Astrocyte of the spinal cord (primary cell): Measurements from ENCODE around the gene SRXN1.

Experiments used
- DNase-seq: peaks from one replicate; pipeline ENCODE4 v3.0.0; 2011; ENCODE audit warnings: low read depth, low spot score
- H3K4me3 ChIP-seq: 2 replicates; pipeline ENCODE4 v1.5.1; 2011; ENCODE audit warnings: low read depth, mild to moderate bottlenecking, low read length, moderate library complexity
- CTCF ChIP-seq: IDR thresholded peaks from 2 replicates; pipeline ENCODE4 v1.5.1; 2012; ENCODE audit warnings: low read depth, mild to moderate bottlenecking, low read length, inconsistent platforms
- in situ Hi-C: cut with HindIII; loops from 2 replicates; pipeline ENCODE4 v1.10.0; 2017; ENCODE audit warnings: low sequenced_read_pairs

The SRXN1 gene

GRCh38 chr20:653110-653589 lies at the start of gene SRXN1:
TSS of gene SRXN1 (minus strand) at chr20:653200. CDS start at chr20:653185, 15 bp downstream.
- H3K4me3 ChIP-seq = peak within 1 kb of the TSS; percentile 88
- in situ Hi-C loops = no loop called here
- DNase-seq = peak; percentile 94
- TF ChIP-seq CTCF = peak; percentile 46

- no peak for TF ChIP-seq CTCF
- no peak overlapping the region for H3K4me3 ChIP-seq
- in situ Hi-C loops = no loop called here
- no peak for DNase-seq
Observed at GRCh38 chr20:701401-702129, 48.6 kb upstream of the SRXN1 start.

GRCh38 chr20:699811-700338 lies 46.9 kb upstream of the SRXN1 start:
- no peak for TF ChIP-seq CTCF
- no peak overlapping the region for H3K4me3 ChIP-seq
- DNase-seq = no peak
- in situ Hi-C loops = no loop called here

- TF ChIP-seq CTCF = no peak
- DNase-seq = no peak
- H3K4me3 ChIP-seq = no peak overlapping the region
- in situ Hi-C loops = no loop called here
Observed at GRCh38 chr20:699342-699741, 46.3 kb upstream of the SRXN1 start.

GRCh38 chr20:698276-698675 lies 45.3 kb upstream of the SRXN1 start:
- in situ Hi-C loops = no loop called here
- no peak for TF ChIP-seq CTCF
- H3K4me3 ChIP-seq = no peak overlapping the region
- no peak for DNase-seq

GRCh38 chr20:697826-698225 lies 44.8 kb upstream of the SRXN1 start:
- DNase-seq = no peak
- no peak overlapping the region for H3K4me3 ChIP-seq
- in situ Hi-C loops = no loop called here
- TF ChIP-seq CTCF = no peak
